GM21786 (cell line): ENCODE measurements around the gene ST3GAL3.

ENCODE experiments used
- ATAC-seq: cut with Tn5 transposase; IDR thresholded peaks from one replicate; pipeline ENCODE4 v1.9.1; 2021; ENCODE audit not compliant: unreplicated experiment

Gene ST3GAL3

GRCh38 chr1:43783671-43784205, 76.4 kb downstream of the ST3GAL3 start:
- no peak for ATAC-seq

DNA sequence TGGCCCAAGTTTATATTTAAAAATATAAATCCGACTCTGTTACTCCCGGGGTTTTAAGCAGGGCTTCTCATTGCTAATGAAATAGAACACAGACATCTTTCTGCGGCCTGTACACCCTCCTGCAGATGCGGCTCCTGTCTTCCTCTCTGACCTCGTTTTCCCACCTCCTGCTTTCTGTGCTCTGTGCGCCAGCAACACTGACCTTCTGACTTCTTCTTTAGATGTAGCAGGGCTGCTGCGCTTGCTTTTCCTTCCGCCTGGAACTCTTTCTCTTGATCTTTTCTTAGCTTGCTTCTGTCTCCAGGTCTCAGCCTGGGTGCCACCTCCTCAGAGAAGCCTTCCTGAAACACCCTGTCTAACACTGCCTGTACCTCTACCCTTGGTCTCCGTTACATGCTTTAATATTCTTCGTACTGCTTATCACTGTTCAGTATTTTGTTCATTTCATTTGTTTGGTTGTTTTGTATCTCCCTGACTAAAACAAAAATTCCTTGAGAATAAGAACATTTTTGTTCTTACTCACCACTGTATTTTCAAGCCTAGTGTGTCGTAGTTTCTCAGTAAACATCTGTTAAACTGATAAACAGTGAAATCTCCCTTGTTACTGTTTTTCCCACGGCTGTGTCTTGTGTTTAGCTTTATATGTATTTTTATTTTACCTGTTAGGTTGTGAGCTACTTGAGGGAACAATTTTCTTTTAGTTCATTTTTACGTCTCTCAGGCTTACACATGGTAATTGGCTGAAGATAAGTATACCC, 79.0 kb downstream of the ST3GAL3 start:
- ATAC-seq = no peak

GRCh38 chr1:43786960-43787359, 79.6 kb downstream of the ST3GAL3 start:
- no peak for ATAC-seq

- no peak for ATAC-seq
Measured at GRCh38 chr1:43789604-43790550, 82.5 kb downstream of the ST3GAL3 start.

DNA sequence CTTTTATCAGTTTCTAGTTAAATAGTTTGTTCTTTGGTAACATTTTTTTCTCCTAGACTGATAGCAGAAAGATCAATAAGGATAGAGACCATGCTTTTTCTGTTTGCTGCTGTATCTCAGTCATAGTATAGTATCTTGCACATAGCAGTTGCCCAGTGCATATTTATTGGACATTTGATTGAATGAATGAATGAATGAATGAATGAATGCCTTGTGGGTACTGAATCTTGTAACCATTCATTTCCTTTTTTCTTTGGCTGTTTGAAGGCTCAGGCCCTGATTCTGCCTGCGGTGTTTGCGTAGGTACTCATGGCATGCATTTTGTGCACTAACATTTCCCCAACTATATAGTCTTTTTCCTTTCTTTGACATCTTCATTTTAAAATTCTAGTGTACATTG, 83.9 kb downstream of the ST3GAL3 start:
- no peak for ATAC-seq

GRCh38 chr1:43796111-43796581, 88.8 kb downstream of the ST3GAL3 start:
- no peak for ATAC-seq

DNA sequence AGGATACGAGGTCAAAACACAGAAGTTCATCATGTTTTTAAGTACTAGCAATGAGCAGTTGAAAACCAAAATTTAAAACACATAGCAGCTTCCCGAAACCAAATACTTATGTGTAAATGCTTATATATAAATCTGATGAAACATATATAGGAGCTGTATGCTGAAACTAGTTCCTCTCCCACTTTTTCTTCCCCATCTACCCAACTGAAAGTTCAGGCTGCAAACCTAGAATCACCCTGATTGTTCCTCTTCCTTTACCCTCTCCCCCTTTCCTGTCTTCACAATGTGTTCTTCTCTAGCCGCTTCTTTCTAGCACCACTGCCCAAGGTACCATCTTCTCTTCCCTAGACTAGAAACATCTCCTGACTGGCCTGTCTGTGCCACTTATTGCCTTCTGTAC, 90.6 kb downstream of the ST3GAL3 start:
- no peak for ATAC-seq

DNA sequence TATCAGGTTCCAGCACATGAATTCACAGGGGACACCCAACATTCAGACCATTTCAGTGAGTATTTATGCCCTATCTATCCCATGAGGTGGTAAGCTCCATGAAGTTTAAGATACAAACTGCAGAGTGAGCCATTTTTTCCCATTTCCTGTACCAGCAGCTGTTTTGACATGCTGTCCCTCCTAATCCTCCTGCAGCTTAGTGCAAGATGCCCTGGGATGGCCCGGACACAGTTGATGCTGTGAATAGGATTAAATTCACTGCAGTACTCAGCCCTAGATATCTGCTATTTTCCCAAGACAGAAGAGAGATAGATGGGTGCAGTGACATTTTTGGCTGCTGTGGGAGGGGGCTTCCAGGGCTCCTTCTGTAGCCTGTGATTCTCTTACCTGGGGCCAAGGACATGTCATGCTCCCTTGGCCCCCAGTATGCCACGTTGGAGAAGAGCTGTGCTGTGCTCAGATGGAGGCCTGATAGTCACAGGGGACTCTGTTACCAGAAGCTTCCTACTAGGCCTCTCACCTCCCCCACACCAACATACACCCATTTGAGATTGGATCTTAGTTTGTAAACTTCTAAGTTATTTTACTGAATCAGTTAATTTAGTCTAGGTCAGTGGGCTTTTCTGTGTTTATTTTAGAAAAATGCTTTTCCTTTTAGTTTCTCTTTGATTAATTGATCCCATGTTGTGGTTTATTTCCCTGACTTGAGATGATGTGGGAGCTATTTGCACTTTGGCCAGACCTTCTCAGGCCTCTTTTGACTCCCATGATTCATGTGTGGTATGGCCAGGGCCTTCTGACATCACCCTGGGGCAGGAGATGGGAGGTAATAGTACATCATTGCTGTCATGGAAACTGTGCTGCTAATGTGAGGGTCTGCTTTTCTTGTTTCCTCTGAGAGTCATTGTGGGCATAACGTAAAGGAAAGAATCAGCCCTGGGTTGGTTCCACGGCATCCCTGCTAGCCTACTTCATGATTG, 92.6 kb downstream of the ST3GAL3 start:
- no peak for ATAC-seq

- ATAC-seq = no peak
Measured at GRCh38 chr1:43800771-43801170, 93.4 kb downstream of the ST3GAL3 start.

DNA sequence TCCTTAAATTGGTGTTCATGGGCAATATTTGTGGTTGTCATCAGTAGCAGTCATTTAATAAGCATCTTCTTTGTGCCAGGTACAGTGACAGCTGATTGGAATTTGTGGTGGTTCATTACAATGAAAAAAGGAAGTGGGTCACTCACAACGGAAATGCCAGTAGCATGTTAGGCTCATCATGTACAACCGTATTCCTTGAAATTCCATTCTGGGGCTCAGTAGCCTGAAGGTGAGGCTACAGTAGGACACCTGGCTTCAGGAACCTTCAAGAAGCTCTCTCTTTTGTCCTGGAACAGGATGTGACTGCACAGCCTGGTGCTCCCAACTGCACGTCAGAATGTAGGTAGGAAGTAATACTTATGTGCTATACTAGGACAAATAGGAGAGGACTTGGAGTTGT, 93.9 kb downstream of the ST3GAL3 start:
- ATAC-seq = no peak

- ATAC-seq = no peak
Measured at GRCh38 chr1:43802356-43802980, 95.1 kb downstream of the ST3GAL3 start.

DNA sequence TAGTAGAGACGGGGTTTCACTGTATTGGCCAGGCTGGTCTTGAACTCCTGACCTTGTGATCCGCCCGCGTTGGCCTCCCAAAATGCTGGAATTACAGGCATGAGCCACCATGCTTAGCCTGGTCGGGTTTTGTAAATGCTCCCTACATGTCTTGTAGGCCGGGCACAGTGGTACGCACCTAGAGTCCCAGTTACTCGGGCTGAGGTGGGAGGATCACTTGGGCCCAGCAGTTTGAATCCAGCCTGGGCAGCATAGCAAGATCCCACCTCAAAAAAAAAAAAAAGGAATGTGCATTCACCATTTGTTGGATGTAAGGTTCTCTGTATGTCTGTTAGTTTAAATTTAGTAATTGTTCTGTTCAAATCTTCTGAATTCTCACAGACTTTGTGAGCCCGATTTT, 95.8 kb downstream of the ST3GAL3 start:
- no peak for ATAC-seq

- no peak for ATAC-seq
Measured at GRCh38 chr1:43803646-43804045, 96.3 kb downstream of the ST3GAL3 start.

- no peak for ATAC-seq
Measured at GRCh38 chr1:43804569-43804968, 97.2 kb downstream of the ST3GAL3 start.

- ATAC-seq = no peak
Measured at GRCh38 chr1:43805340-43805739, 98.0 kb downstream of the ST3GAL3 start.

DNA sequence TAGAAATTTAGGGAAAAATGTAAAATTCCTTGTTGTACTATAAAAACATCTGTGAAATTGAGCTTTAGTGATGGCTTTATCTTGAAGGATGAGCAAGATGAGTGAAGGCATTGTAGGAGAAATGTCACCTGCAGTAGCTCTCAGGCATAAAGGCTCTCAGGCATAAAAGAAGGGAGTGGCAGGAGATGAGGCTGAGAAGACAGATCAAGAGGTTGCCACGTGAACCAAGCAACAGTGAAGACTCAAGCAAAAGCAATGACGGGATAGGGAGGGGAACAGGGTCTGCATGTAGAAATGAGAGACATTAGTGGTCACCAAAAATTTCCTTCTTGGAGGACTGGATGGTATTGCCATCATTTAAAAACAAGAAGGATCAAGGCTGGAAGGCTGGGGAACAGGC, 98.8 kb downstream of the ST3GAL3 start:
- ATAC-seq = no peak

GRCh38 chr1:43809097-43809673, 101.8 kb downstream of the ST3GAL3 start:
- no peak for ATAC-seq

GRCh38 chr1:43812579-43812978, 105.2 kb downstream of the ST3GAL3 start:
- ATAC-seq = no peak

GRCh38 chr1:43814401-43814800, 107.1 kb downstream of the ST3GAL3 start:
- no peak for ATAC-seq
